Upper lobe of left lung (tissue), 4 donors: ENCODE results near the gene CDX1.

ENCODE experiments used
- EP300 ChIP-seq, 4 donors: sonication (generic); formaldehyde crosslinking; IDR thresholded peaks; one replicate each; pipeline ENCODE4 v1.5.1; 2017; ENCODE audit warnings: antibody characterized with exemption in 4 of 4, control low read depth in 2 of 4
- POLR2A ChIP-seq, 4 donors: fragments of 450-650 bp; IDR thresholded peaks; one replicate each; pipeline ENCODE4 v1.5.1; 2016 to 2017; ENCODE audit warnings: antibody characterized with exemption in 4 of 4, mild to moderate bottlenecking in 2 of 4
- POLR2AphosphoS5 ChIP-seq, 2 donors: sonication (generic); formaldehyde crosslinking; IDR thresholded peaks; one replicate each; pipeline ENCODE4 v1.5.1; 2017; ENCODE audit warnings: antibody characterized with exemption in 2 of 2
- TF ChIP-seq, protein P1 (sequence below), 6 experiments: fragments of 450-650 bp in 4 of 6; fragments of 200-600 bp in 2 of 6; sonication (generic) in 2 of 6; IDR thresholded peaks; one replicate each; pipeline ENCODE4 v1.5.1; 2016 to 2019; ENCODE audit warnings: antibody characterized with exemption in 6 of 6

DNA sequence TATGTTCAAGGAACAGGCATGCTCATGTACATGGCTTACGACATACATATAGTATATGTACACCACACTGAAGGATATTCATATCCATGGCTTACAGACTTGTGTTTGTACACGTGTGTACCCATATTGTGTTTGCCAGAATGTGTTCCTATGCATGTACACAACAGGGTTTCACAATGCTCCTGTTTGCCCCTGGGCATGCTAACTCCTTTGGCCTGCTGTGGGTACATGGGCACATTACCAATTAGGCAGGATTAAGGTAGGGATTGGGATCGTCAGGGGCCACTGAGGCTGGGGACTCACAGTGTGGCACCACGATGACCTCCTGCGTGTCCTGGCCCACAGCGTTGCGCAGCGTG lies 37.1 kb upstream of the CDX1 start:
- TF ChIP-seq, protein P1, sequence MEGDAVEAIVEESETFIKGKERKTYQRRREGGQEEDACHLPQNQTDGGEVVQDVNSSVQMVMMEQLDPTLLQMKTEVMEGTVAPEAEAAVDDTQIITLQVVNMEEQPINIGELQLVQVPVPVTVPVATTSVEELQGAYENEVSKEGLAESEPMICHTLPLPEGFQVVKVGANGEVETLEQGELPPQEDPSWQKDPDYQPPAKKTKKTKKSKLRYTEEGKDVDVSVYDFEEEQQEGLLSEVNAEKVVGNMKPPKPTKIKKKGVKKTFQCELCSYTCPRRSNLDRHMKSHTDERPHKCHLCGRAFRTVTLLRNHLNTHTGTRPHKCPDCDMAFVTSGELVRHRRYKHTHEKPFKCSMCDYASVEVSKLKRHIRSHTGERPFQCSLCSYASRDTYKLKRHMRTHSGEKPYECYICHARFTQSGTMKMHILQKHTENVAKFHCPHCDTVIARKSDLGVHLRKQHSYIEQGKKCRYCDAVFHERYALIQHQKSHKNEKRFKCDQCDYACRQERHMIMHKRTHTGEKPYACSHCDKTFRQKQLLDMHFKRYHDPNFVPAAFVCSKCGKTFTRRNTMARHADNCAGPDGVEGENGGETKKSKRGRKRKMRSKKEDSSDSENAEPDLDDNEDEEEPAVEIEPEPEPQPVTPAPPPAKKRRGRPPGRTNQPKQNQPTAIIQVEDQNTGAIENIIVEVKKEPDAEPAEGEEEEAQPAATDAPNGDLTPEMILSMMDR (IDR thresholded peaks at IDR 0.05) = no peak
- TF ChIP-seq POLR2A (IDR thresholded peaks at IDR 0.05) (no peak), POLR2AphosphoS5 (IDR thresholded peaks at IDR 0.05) (no peak), EP300 (IDR thresholded peaks at IDR 0.05) (no peak)
